SK-N-SH (cell line): ENCODE results near the gene PIK3R2.

Experiments
- POLR2AphosphoS5 ChIP-seq: IDR thresholded peaks from 2 replicates; pipeline ENCODE4 v1.6.1; 2012; ENCODE audit warnings: low read depth, low read length
- TF ChIP-seq, protein P1 (sequence below): fragments of 150-350 bp; IDR thresholded peaks from 2 replicates; pipeline ENCODE4 v1.6.1; 2017; ENCODE audit warnings: antibody characterized with exemption, low read length, low read depth, borderline replicate concordance

DNA sequence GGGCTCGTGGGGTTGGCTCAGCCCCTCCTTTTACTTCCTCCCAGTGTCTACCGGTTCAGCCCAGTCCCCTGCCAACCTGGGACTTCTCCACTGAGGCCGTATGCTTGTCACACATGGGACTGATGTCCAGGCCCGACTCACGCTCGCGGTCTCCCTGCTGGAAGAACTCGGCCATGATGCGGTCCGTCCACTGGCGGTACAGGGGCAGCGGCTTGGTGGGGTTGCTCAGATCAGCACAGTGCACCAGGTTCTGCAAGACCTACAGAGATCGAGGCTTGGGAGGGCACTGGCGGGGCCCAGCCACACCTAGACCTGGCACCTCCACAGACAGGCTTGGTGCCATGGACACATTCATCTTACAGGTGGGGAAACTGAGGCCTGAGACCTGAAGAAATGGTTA is 58.7 kb downstream of the PIK3R2 start:
- TF ChIP-seq POLR2AphosphoS5, result no peak
- TF ChIP-seq, protein P1, sequence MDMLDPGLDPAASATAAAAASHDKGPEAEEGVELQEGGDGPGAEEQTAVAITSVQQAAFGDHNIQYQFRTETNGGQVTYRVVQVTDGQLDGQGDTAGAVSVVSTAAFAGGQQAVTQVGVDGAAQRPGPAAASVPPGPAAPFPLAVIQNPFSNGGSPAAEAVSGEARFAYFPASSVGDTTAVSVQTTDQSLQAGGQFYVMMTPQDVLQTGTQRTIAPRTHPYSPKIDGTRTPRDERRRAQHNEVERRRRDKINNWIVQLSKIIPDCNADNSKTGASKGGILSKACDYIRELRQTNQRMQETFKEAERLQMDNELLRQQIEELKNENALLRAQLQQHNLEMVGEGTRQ, result no peak
